HG03103 (cell line): Measurements from ENCODE around the gene USP30.
A peak's percentile ranks its signal among the peaks of the same experiment; 100 is the strongest.
"Not testable (repeated sequence)": the region's sequence is repeated elsewhere in the genome, so short reads cannot be mapped to it uniquely, and the experiment has no call there.

Source experiments
- ATAC-seq: cut with Tn5 transposase; IDR thresholded peaks from one replicate; pipeline ENCODE4 v1.9.1; 2021; ENCODE audit warnings: low read depth; ENCODE audit not compliant: unreplicated experiment

USP30 gene, protein sequence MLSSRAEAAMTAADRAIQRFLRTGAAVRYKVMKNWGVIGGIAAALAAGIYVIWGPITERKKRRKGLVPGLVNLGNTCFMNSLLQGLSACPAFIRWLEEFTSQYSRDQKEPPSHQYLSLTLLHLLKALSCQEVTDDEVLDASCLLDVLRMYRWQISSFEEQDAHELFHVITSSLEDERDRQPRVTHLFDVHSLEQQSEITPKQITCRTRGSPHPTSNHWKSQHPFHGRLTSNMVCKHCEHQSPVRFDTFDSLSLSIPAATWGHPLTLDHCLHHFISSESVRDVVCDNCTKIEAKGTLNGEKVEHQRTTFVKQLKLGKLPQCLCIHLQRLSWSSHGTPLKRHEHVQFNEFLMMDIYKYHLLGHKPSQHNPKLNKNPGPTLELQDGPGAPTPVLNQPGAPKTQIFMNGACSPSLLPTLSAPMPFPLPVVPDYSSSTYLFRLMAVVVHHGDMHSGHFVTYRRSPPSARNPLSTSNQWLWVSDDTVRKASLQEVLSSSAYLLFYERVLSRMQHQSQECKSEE

DNA sequence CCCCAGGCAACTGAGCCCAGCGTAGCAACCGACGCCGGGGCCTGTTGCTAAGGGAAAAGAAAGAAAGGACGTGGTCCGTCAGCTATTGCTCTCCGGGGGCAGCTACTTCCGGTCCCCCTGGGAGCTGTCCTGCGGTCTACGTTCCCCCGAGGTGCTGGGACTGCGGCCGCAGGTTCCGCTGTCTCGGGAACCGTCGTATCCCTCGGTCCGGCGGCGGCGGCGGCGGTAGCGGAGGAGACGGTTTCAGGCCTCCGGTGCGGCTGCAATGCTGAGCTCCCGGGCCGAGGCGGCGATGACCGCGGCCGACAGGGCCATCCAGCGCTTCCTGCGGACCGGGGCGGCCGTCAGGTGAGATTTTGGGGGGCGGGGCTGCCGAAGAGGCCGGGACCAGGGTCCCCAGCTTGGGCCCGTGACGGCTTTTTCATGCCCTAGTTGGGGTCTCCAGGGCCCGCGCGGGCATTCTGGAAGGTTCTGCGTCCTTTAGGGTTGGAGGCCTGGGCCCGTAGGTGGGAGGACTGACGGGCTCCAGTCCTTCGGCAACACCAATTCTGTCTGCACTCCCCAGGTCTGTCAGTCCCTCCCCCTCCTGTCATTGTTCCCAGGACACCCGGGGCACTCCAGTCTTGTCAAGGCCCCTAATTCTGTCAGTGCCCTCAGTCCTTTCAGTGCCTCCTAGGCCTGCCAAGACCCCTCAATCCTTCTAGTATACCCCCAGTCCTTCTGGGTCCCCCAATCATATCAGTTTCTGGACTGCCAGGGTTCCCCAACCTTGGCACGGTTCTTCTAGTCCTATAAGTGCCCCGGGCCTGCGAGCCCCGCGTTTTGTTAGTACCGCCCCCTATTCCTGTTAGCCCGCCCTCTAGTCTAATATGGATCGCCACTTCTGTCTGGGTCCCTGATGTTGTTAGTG lies at the start of gene USP30:
USP30 (plus strand) TSS at position 163 of the 910 bp plus-strand sequence; CDS start at position 266, 103 bp downstream.
- peak; percentile 70 for ATAC-seq

DNA sequence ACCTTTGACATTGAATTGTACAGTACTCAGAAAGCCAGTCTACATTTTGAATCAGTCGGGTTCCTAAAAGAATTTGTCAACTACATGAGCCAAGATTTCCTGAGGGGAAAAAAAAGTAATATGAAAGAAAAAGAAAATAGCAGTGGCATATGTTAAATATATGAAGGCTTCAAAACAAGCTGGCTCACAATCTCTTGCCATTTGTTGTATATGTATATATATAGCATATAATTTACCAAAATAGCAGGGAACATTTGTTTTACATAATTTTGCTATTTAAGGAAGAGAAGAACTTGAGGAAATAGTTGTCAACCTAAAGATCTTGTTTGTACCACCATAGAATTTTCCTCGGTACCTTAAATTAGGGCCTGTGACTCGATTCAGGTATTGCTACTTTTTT lies 48.4 kb upstream of the USP30 start:
- no peak for ATAC-seq

DNA sequence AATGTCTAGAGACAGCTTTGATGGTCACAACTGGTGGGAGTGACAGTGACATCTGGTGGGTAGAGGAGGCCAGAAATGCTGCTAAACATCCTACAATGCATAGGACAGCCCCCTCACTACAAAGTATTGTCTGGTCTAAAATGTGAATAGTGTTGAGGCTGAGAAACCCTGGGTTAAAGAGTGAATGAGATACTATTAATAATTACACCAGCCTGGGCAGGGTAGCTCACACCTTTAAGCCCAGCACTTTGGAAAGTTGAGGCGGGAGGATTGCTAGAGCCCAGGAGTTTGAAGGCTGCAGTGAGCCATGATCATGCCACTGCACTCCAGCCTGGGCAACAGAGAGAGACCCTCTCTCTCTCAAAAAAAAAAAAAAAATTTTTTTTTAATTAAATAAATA lies 42.6 kb upstream of the USP30 start:
- no peak for ATAC-seq

DNA sequence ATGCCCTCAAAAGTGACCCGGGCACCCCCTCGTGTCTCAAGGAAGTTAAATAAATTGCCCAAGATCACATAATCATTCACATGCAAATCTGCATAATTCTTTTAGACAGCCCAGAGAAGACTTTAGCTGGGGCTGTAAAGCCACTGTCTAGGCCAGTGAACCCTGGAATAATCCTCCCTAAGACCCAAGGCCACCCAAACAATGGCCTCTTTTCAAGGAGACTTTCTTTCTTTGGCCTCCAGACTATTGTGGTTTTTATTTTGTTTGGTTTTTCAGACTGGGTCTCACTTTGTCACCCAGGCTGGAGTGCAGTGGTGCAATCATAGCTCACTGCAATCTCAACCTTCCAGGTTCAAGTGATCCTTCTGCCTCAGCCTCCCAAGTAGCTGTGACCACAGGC lies 42.1 kb upstream of the USP30 start:
- no peak for ATAC-seq

DNA sequence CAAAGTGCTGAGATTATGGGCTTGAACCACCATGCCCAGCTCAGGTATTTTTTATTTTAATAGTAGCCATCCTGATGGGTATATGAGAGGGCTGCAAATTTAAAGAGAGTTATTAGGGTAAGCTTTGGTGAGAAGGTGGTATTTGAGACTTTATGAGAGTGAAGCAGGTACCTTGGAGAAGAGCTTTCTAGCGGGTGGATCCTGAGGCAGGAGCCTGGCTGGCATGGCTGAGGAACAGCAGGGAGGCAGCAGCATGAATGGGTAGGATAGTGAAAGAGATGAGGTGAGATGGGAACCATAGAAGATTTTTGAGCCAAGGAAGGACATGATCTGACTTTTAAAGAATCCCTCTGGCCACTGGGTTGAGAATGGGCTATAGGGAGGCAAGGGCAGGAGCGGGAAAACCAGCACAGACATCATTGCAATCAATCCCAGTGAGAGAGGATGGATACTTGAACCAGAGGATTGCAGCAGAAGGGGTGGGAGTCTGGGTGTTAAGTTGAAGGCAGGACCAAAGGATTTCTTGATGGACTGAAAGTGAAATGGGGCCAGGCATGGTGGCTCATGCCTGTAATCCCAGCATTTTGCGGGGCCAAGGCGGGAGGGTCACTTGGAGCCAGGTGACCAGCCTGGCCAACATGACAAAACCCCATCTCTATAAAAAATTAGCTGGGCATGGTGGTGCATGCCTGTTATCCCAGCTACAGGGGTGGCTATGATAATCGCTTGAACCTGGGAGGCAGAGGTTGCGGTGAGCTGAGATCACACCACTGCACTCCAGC lies 37.2 kb upstream of the USP30 start:
- ATAC-seq = no peak

DNA sequence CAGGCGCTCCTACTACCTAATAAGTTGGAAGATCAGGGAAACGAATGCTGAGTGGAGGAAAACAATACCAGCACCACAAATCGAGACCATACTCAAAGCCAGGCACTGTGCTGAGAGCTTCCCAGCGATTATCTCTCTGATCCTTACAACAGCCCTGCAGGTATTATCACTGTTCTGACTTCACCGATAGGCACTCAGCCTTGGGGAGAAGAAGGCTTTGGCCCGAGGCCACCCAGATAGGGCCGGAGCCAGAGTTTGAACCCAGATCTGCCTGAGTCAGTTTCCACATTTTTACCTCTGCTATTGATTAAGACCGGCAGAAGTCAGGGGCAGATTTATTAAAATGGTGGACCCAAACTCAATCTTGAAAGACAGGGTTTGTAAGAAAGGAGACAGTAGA lies 36.4 kb upstream of the USP30 start:
- ATAC-seq = no peak

DNA sequence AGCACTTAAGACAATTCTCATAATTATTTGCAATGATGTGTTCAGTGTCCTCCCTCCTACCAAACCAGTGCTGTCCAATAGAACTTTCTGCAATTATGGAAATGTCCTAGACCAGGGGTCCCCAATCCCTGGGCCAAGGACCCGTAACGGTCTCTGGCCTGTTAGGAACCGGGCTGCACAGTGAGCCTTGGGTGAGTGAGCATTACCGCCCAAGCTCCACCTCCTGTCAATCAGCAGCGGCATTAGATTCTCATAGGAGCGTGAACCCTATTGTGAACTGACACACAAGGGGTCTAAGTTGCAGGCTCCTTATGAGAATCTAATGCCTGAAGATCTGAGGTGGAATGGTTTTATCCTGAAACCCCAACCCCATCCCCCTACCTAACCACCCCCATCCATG lies 35.4 kb upstream of the USP30 start:
- ATAC-seq = no peak

DNA sequence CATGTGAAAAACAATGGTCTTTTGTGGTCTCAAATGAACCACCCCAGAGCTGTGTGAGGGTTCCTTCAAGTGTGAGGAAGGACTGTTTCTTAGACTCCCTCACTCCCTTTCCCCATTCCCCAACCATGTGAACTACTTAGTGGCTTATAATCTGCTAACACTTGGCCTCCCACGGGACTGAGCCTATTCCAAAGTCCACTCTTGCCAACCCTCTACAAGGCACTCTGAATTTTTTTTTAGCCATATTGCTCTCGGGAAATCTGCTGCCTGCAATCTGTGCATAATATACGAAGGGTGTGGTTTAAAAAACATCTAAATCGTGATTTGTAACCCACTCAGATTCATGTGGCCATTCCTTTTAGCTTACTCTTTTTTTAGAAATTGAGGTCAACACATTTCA lies 34.1 kb upstream of the USP30 start:
- no peak for ATAC-seq

DNA sequence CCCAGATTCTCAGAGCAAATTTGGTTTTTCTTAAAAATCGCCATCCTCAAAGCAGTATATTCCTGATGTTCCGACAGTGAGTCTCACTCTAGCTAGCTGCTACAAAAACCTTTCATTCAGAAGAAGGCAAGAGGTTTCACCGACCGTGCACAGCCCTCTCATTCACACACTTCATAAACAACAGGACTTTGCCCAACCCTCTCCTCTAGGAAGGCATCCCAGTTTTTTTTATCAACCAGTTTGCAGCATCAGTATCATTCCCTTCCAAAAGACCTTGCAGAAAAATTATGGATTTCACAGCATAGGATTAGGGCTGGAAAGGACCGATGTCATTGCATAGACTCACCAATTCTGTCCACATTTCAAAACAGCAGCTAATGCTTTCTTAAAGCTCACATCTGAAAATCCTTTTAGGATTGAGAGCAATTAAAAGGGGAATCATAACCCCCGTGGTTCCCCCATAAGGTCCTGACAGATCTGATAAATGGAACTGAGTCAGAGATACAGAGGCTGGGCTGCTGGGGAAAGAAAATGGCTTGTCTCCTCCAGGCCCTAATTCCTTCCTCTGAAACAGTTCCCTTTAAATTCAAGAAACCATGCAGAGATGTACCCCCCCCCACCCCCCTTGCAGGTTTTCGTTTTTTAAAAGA lies 32.1 kb upstream of the USP30 start:
- no peak for ATAC-seq

DNA sequence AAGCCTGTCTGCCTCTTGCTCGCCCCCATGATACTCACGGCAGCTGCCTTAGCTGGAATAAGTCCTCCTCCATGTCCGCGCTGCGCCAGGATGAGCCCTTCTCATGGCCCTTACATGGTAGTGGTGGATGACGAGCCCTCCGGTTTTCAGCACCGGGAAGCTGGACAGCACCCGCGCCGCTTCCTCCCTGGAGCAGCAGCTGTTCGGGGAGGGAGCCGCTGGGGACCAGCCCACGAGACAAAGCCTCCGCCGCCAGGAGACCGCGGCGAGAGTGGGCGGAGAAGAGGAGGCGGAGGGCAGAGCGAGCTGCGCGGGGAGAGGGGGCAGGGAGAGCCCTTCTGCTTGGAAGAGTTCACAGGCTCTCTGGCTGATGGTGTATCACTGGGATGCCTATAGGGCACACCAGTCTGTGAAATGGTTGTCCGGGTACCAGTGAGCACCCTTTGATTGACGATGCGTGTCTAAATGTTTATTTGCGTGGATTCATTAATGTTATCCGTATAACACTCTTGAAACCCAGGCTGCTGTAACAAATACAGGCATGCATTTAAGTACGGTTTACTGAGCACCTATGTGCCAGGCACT lies 31.5 kb upstream of the USP30 start, which contains the start of gene SVOP:
SVOP (minus strand) TSS at position 273 of the 585 bp plus-strand sequence; CDS start at position 73, 200 bp downstream.
- ATAC-seq = no peak

DNA sequence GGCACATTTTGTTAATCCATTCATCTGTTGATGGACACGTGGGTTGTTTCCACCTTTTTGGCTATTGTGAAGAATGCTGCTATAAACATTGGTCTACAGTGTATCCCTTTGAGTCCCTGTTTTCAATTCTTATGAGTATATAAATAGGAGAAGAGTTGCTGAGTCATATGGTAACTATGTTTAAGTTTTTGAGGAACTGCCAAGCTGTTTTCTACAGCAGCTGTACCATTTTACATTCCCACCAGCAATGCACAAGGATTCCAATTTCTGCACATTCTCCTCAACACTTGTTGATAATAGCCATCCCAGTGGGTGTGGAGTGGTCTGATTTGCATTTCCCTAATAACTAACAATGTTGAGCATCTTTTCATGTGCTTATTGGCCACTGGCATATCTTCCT lies 24.6 kb upstream of the USP30 start:
- ATAC-seq = no peak

DNA sequence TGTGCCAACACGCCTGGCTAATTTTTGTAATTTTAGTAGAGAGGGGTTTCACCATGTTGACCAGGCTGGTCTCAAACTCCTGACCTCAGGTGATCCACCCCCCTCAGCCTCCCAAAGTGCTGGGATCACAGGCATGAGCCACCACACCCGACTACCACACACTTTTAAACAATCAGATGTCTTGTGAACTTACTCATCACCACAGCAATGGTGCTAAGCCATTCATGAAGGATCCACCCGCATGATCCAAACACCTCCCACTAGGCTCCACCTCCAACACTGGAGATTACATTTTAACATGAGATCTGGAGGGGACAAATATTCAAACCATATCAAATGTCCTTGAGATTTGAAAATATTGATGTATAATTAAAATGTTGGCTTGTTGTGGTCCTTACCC lies 23.8 kb upstream of the USP30 start:
- ATAC-seq = not testable (repeated sequence)

DNA sequence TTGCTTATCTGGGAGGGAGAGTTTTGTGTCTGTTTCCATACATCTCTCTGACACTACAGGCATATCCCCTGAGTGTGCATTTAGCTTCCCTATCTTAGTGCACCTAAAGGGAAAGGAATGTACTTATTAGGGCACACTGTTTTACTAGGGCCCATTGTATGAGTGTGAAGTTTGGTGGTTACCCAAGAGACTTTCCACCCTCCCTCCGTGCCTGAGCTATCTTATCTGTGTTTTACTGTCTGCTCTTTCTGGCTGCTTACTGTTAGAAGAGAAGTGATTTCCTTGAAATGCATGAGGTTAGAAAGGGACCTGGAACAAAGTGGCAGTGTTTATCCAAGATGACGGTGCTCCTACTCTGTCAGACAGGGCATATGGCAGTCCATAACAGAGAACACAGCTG lies 23.0 kb upstream of the USP30 start:
- ATAC-seq = no peak

DNA sequence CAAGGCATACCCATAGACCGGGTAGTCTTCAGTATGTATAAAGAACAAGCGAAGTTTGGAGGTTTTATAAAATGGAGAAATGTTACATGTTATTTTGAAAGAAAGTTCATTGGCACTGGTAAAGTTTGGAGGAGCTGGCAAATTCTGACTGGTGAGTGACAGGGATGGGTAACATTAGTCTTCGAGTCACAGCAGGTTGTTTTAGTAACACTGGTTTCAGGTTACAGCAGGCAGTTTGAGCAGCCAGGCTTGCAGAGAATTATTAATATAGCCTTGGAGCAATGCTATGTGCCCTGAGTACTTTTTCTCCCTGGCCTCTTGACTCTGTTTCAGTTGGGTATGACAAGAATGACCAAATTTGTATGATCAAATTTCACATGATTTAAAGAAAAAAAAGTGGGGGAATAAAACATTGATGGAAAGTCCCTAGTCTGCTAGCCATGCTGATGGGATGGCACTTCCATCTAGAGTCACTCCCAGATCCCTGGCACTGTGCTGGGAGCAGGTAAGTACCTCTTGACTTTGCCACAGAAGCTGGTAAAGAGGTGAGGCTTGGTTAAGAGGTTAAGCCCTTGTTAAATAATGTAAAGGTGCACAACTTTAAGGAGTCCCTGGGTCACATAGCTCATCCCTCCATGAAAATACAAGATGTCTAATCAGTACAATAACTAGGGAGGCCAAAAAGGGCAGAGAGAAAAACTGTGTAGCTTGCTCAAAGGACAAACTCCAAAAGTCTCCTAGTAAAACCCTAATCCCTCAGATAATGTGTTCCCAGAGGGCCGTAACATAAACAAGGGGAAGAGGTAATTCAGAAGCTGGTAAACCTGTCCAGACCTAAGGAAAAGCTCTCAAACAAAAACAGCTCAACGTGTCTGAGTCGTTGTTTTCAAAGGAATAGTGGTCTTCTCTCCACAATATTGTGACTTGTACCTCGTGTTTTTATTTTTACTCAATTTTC lies 18.9 kb upstream of the USP30 start:
- no peak for ATAC-seq

DNA sequence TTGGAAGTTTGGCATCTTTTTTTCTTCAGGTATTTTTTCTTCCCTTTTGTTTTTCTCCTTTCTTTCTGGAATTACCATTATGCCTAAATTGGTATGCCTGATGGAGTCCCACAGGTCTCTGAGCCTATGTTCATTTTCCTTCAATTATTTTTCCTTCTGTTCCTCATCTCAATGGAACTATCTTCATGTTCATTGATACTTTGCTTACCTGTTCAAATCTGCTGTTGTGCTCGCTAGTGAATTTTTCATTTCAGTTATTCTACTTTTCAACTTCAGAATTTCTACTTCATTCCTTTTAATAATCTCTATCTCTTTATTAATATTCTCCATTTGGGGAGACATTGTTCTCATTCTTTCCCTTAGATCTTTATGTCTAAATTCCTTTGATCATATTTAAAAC lies 15.4 kb upstream of the USP30 start:
- ATAC-seq = no peak

DNA sequence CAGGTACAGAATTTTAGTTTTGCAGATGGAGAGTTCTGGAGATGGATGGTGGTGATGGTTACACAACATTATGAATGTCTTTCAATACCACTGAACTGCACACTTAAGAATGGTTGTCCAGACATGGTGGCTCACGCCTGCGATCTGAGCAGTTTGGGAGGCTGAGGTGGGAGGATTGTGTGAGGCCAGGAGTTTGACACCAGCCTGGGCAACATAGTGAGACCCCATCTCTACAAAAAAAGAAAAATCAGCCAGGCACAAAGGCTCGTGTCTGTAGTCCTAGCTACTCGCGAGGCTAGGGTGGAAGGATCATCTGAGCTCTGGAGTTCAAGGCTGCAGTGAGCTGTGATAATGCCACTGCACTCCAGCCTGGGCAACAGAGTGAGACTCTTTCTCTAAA lies 8.1 kb upstream of the USP30 start:
- no peak for ATAC-seq

DNA sequence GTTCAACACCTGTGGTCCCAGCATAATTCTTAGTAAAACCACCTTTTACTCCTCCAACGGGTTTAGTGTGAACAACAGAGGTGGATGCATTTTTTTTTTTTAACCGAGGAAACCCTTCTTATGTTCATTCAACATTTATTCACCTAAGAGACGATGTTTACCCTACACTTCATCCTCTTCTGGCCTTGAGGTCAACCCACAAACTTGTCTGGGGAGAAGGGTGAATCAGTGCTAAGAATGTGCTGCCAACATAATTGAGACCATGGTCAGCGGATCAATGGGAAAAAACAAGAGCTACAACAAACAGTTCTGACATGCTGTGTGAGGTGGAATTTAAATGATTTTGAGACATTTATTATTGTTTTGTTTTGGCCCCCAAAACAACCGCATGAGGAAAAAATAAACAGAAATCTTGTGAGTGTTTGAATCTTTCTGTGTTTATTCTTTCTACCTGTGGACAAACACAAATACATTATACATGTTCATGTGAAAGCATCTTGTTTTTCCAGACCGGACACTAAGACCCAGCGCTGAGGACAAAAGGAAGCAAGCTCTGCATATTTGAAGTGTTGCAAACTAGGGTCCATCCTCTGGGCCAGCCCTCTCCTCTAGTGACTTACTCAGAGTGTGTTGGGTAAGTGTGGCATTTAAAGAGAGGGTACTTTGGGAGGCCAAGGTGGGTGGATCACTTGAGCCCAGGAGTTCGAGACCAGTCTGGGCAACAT lies 5.1 kb upstream of the USP30 start:
- no peak for ATAC-seq

DNA sequence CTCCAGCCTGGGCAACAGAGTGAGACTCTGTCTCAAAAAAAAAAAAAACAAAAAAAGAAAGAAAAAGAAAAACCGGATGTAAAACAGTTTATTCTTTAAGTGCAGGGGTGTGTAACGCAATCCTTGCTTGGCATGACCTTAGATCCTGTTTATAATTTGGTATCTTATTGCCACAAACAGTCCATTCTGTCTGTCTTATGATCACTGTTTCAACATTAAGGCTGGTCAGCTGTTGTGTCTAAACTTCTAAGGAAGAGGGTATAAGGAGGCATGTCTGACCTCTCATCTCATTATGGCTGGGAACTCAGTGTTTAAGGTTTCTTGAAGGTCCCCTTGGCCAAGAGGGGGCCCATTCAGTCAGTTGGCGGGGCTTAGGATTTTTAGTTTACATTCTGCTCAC lies 3.7 kb upstream of the USP30 start:
- ATAC-seq = not testable (repeated sequence)
